Measurements from ENCODE around the gene PPIE. TPM values are rescaled to one million over a fixed set of nuclear protein-coding genes. Genes with fewer than 3 reads are reported as not detected.

PPIE gene
- total RNA-seq, 1 donor from 2014 or later: 40.8 TPM

DNA sequence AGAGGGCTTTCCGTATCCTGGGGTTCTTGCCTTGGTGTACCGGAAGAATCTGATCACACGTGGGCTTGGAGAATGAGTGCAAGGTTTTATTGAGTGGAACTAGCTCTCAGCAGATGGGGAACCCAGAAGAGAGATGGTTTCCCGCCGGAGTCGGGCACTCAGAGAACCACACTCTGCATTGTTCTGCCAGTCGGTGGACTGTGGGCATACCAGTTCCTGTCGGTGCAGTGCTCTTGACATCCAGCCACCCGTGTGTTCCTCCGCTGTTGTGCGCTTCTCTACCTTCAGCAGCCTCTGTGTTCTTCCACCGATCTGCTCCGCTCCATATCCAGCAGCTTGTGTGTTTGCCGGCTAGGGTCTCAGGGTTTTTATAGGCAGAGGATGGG lies 10.8 kb upstream of the PPIE start:
- Mint-ChIP-seq H3K36me3 (ENCODE audit: unreplicated experiment) (peaks cover 2% of the 10 kb centered on the region), H3K4me3 (ENCODE audit: unreplicated experiment) (no peak overlapping the region), H3K4me1 (ENCODE audit: unreplicated experiment) (no peaks in the 10 kb centered on the region), H3K27ac (ENCODE audit: unreplicated experiment) (no peak overlapping the region), H3K27me3 (ENCODE audit: unreplicated experiment) (peaks cover 73% of the 10 kb centered on the region), H3K9me3 (ENCODE audit: unreplicated experiment) (no peaks in the 10 kb centered on the region)
- TF ChIP-seq, protein P1, sequence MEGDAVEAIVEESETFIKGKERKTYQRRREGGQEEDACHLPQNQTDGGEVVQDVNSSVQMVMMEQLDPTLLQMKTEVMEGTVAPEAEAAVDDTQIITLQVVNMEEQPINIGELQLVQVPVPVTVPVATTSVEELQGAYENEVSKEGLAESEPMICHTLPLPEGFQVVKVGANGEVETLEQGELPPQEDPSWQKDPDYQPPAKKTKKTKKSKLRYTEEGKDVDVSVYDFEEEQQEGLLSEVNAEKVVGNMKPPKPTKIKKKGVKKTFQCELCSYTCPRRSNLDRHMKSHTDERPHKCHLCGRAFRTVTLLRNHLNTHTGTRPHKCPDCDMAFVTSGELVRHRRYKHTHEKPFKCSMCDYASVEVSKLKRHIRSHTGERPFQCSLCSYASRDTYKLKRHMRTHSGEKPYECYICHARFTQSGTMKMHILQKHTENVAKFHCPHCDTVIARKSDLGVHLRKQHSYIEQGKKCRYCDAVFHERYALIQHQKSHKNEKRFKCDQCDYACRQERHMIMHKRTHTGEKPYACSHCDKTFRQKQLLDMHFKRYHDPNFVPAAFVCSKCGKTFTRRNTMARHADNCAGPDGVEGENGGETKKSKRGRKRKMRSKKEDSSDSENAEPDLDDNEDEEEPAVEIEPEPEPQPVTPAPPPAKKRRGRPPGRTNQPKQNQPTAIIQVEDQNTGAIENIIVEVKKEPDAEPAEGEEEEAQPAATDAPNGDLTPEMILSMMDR (IDR thresholded peaks at IDR 0.05): no peak
- DNase-seq (ENCODE audit: extremely low spot score, unreplicated experiment): no peak

DNA sequence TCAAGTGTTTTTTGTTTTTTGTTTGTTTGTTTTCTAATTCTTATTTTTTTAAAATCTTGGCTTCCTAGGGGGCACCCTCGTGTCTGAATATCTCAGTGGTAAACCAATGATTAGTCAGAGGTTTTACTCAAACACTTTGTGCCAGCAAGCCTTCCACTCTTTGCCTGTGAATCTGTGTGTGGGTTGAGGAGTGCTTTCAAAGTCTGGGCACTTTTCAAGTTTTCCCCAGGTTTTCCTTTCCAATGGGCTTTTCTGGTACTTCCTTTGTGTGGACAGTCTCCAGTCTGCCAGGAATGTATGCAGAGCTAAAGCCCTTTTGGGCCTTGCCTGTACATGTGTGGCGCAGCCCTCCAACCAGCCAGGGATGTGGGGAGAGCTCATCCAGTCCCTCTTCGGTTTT lies 9.7 kb upstream of the PPIE start:
- no peak for DNase-seq (ENCODE audit: extremely low spot score, unreplicated experiment)
- peaks cover 2% of the 10 kb centered on the region for H3K36me3 Mint-ChIP-seq (ENCODE audit: unreplicated experiment)
- TF ChIP-seq, protein P1 (IDR thresholded peaks at IDR 0.05): no peak
- H3K27ac Mint-ChIP-seq (ENCODE audit: unreplicated experiment): no peak overlapping the region
- no peak overlapping the region for H3K4me3 Mint-ChIP-seq (ENCODE audit: unreplicated experiment)
- H3K9me3 Mint-ChIP-seq (ENCODE audit: unreplicated experiment): no peaks in the 10 kb centered on the region
- H3K27me3 Mint-ChIP-seq (ENCODE audit: unreplicated experiment): peaks cover 81% of the 10 kb centered on the region
- no peaks in the 10 kb centered on the region for H3K4me1 Mint-ChIP-seq (ENCODE audit: unreplicated experiment)

DNA sequence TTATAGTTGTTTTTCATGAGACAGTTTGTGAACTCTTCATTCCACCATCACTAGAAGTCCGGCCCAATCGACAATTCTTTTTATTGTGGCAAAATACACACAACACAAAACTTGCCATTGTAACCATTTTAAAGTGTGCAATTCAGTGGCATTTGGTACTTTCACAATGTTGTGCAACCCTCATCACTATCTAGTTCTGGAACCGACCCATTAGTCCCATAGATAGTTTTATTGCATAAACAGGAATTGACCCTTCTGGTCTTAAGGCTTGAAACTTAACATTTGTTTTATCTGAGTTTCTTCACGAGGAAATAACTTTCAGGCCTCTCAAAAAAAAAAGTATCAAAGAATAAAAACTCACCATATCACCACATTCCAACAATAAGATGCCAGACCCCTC lies 8.8 kb upstream of the PPIE start:
- H3K4me1 Mint-ChIP-seq (ENCODE audit: unreplicated experiment): no peaks in the 10 kb centered on the region
- H3K9me3 Mint-ChIP-seq (ENCODE audit: unreplicated experiment): no peaks in the 10 kb centered on the region
- no peak overlapping the region for H3K4me3 Mint-ChIP-seq (ENCODE audit: unreplicated experiment)
- no peak for DNase-seq (ENCODE audit: extremely low spot score, unreplicated experiment)
- H3K36me3 Mint-ChIP-seq (ENCODE audit: unreplicated experiment): peaks cover 2% of the 10 kb centered on the region
- H3K27me3 Mint-ChIP-seq (ENCODE audit: unreplicated experiment): peaks cover 77% of the 10 kb centered on the region
- H3K27ac Mint-ChIP-seq (ENCODE audit: unreplicated experiment): no peak overlapping the region
- TF ChIP-seq, protein P1 (IDR thresholded peaks at IDR 0.05): no peak

DNA sequence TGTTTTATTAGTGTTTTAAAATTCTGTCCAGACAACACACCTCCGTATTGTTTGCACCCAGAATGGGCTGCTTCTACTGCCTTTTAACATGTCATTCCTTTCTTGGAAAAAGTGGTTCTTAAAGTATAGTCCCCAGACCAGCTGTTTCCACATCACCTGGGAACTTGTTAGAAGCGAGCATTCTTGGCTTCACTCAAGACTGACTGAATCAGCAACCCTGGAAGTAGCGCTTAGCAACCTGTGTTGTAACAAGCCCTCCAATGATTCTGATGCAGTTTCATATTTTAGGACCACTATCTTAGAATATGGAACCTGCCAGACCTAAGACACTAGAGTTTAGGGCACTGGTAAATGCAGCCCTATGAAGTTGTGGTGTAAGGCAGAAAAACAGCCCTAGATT lies 6.0 kb upstream of the PPIE start:
- H3K9me3 Mint-ChIP-seq (ENCODE audit: unreplicated experiment): no peaks in the 10 kb centered on the region
- H3K36me3 Mint-ChIP-seq (ENCODE audit: unreplicated experiment): no peaks in the 10 kb centered on the region
- no peak for DNase-seq (ENCODE audit: extremely low spot score, unreplicated experiment)
- H3K4me3 Mint-ChIP-seq (ENCODE audit: unreplicated experiment): no peak overlapping the region
- H3K4me1 Mint-ChIP-seq (ENCODE audit: unreplicated experiment): no peaks in the 10 kb centered on the region
- H3K27me3 Mint-ChIP-seq (ENCODE audit: unreplicated experiment): peaks cover 66% of the 10 kb centered on the region
- TF ChIP-seq, protein P1 (IDR thresholded peaks at IDR 0.05): no peak
- H3K27ac Mint-ChIP-seq (ENCODE audit: unreplicated experiment): no peak overlapping the region

DNA sequence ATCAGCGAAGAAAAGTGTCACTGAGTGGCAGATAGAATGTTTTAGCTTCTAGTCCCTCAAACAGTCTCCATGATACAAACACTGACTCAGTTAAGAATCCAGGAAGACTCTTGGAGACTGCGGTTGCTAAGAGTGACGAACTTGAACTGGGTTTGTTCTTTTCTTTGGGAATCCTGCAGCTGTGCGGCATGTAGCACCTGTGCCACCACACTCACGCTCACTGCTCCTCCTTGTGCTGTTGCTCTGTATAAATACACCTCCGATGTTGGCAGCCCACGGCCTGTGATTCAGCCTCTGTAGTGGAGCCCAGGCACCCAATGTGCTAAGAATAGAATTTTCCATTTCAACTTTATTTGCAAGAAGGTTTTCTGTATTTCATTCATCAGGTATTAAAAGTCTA lies 5.5 kb upstream of the PPIE start:
- Mint-ChIP-seq H3K9me3 (ENCODE audit: unreplicated experiment) (no peaks in the 10 kb centered on the region), H3K27me3 (ENCODE audit: unreplicated experiment) (peaks cover 62% of the 10 kb centered on the region), H3K4me3 (ENCODE audit: unreplicated experiment) (no peak overlapping the region), H3K4me1 (ENCODE audit: unreplicated experiment) (no peaks in the 10 kb centered on the region), H3K36me3 (ENCODE audit: unreplicated experiment) (no peaks in the 10 kb centered on the region), H3K27ac (ENCODE audit: unreplicated experiment) (no peak overlapping the region)
- TF ChIP-seq, protein P1 (IDR thresholded peaks at IDR 0.05): no peak
- DNase-seq (ENCODE audit: extremely low spot score, unreplicated experiment): no peak

Measured in osteocyte (in vitro differentiated cells).